NCI-H1105 (cell line): ENCODE data around the gene ORC3.
"Not testable (repeated sequence)": the region's sequence is repeated elsewhere in the genome, so short reads cannot be mapped to it uniquely, and the experiment has no call there.

ENCODE experiments used
- DNase-seq: peaks from one replicate; lab custom pipeline; 2025; lab: John Stamatoyannopoulos, UW

The ORC3 gene

GRCh38 chr6:87697581-87698546, 107.9 kb downstream of the ORC3 start:
- DNase-seq = peak; percentile 45

- no peak for DNase-seq
Measured at GRCh38 chr6:87698547-87699006, 108.6 kb downstream of the ORC3 start.

GRCh38 chr6:87699576-87699975, 109.6 kb downstream of the ORC3 start:
- DNase-seq = no peak

GRCh38 chr6:87700397-87701343, 110.7 kb downstream of the ORC3 start:
- peak; percentile 65 for DNase-seq

GRCh38 chr6:87701344-87701675, 111.4 kb downstream of the ORC3 start:
- peak; percentile 17 for DNase-seq

- DNase-seq = peak; percentile 98
Measured at GRCh38 chr6:87701676-87702588, 112.0 kb downstream of the ORC3 start, which contains the start of gene AKIRIN2. AKIRIN2 (minus strand) TSS chr6:87702233; CDS start chr6:87701684, 549 bp downstream.

GRCh38 chr6:87702589-87702945, 112.6 kb downstream of the ORC3 start:
- DNase-seq = peak; percentile 51

- not testable (repeated sequence) for DNase-seq
Measured at GRCh38 chr6:87703039-87703438, 113.1 kb downstream of the ORC3 start.

GRCh38 chr6:87705070-87705691, 115.2 kb downstream of the ORC3 start:
- DNase-seq = no peak

GRCh38 chr6:87706187-87706966, 116.4 kb downstream of the ORC3 start:
- DNase-seq = no peak

GRCh38 chr6:87708581-87709427, 118.9 kb downstream of the ORC3 start:
- DNase-seq = not testable (repeated sequence)

- DNase-seq = no peak
Measured at GRCh38 chr6:87710090-87710489, 120.2 kb downstream of the ORC3 start.

GRCh38 chr6:87712713-87713112, 122.8 kb downstream of the ORC3 start:
- DNase-seq = not testable (repeated sequence)

GRCh38 chr6:87714093-87714842, 124.3 kb downstream of the ORC3 start:
- DNase-seq = no peak
